ENCODE results near the gene FEZF2.

The FEZF2 gene

GRCh38 chr3:62406945-62407344 is 33.6 kb upstream of the FEZF2 start:
- DNase-seq: no peak
- no peak overlapping the region for H3K4me3 ChIP-seq
- H3K4me1 ChIP-seq: no peaks in the 10 kb centered on the region
- H3K9me3 ChIP-seq: no peaks in the 10 kb centered on the region
- no peak for TF ChIP-seq CTCF (IDR thresholded peaks at IDR 0.05)
- no peak overlapping the region for H3K27ac ChIP-seq
- intact Hi-C loops (cut with DNase I; ENCODE audit: low total_unique reads): no loop called here
- H3K27me3 ChIP-seq: no peaks in the 10 kb centered on the region
- H3K36me3 ChIP-seq: no peaks in the 10 kb centered on the region

GRCh38 chr3:62405566-62405965 is 32.2 kb upstream of the FEZF2 start:
- H3K36me3 ChIP-seq: no peaks in the 10 kb centered on the region
- H3K27me3 ChIP-seq: no peaks in the 10 kb centered on the region
- no peaks in the 10 kb centered on the region for H3K4me1 ChIP-seq
- no peak overlapping the region for H3K4me3 ChIP-seq
- no peak for TF ChIP-seq CTCF (IDR thresholded peaks at IDR 0.05)
- H3K9me3 ChIP-seq: no peaks in the 10 kb centered on the region
- intact Hi-C loops (cut with DNase I; ENCODE audit: low total_unique reads): no loop called here
- DNase-seq: no peak
- no peak overlapping the region for H3K27ac ChIP-seq

- no peaks in the 10 kb centered on the region for H3K4me1 ChIP-seq
- intact Hi-C loops (cut with DNase I; ENCODE audit: low total_unique reads): no loop called here
- H3K9me3 ChIP-seq: no peaks in the 10 kb centered on the region
- no peak overlapping the region for H3K4me3 ChIP-seq
- H3K27me3 ChIP-seq: no peaks in the 10 kb centered on the region
- H3K27ac ChIP-seq: no peak overlapping the region
- no peaks in the 10 kb centered on the region for H3K36me3 ChIP-seq
- DNase-seq: no peak
- TF ChIP-seq CTCF (IDR thresholded peaks at IDR 0.05): no peak
Observed at GRCh38 chr3:62405135-62405534, 31.8 kb upstream of the FEZF2 start.

- H3K27ac ChIP-seq: no peak overlapping the region
- H3K4me1 ChIP-seq: no peaks in the 10 kb centered on the region
- no peak for TF ChIP-seq CTCF (IDR thresholded peaks at IDR 0.05)
- intact Hi-C loops (cut with DNase I; ENCODE audit: low total_unique reads): no loop called here
- H3K27me3 ChIP-seq: no peaks in the 10 kb centered on the region
- no peak for DNase-seq
- no peak overlapping the region for H3K4me3 ChIP-seq
- H3K36me3 ChIP-seq: no peaks in the 10 kb centered on the region
- H3K9me3 ChIP-seq: no peaks in the 10 kb centered on the region
Observed at GRCh38 chr3:62404321-62404720, 31.0 kb upstream of the FEZF2 start.

- intact Hi-C loops (cut with DNase I; ENCODE audit: low total_unique reads): no loop called here
- no peak for TF ChIP-seq CTCF (IDR thresholded peaks at IDR 0.05)
- DNase-seq: no peak
- H3K4me1 ChIP-seq: no peaks in the 10 kb centered on the region
- no peak overlapping the region for H3K27ac ChIP-seq
- H3K36me3 ChIP-seq: no peaks in the 10 kb centered on the region
- no peaks in the 10 kb centered on the region for H3K9me3 ChIP-seq
- H3K27me3 ChIP-seq: no peaks in the 10 kb centered on the region
- H3K4me3 ChIP-seq: no peak overlapping the region
Observed at GRCh38 chr3:62403765-62404164, 30.4 kb upstream of the FEZF2 start.

GRCh38 chr3:62392626-62393292 is 19.4 kb upstream of the FEZF2 start:
- TF ChIP-seq CTCF (IDR thresholded peaks at IDR 0.05): no peak
- H3K4me3 ChIP-seq: no peak overlapping the region
- no peaks in the 10 kb centered on the region for H3K9me3 ChIP-seq
- H3K27ac ChIP-seq: no peak overlapping the region
- intact Hi-C loops (cut with DNase I; ENCODE audit: low total_unique reads): no loop called here
- H3K36me3 ChIP-seq: no peaks in the 10 kb centered on the region
- no peaks in the 10 kb centered on the region for H3K27me3 ChIP-seq
- H3K4me1 ChIP-seq: no peaks in the 10 kb centered on the region
- no peak for DNase-seq
